ENCODE data around the gene ATXN2L. TPM values are rescaled to one million over a fixed set of nuclear protein-coding genes. Genes with fewer than 3 reads are reported as not detected.

ATXN2L gene
- total RNA-seq, 1 experiment from 2014 or later: 270 TPM

GRCh38 chr16:28858421-28858820 is 35.6 kb downstream of the ATXN2L start:
- no TSS peak for BruUV-seq (replicated peaks)
- intact Hi-C loops (cut with micrococcal nuclease; ENCODE audit: unreplicated experiment): no loop called here
- Histone ChIP-seq H3K27ac (ENCODE audit: low read length) (no peak overlapping the region), H3K4me1 (ENCODE audit: control insufficient read depth, insufficient read depth, low read length) (no peaks in the 10 kb centered on the region), H3K4me3 (ENCODE audit: low read depth in 2 of 2, low read length in 2 of 2) (no peak overlapping the region), H3K27me3 (ENCODE audit: control insufficient read depth, insufficient read depth, low read length) (no peaks in the 10 kb centered on the region), H3K9me3 (ENCODE audit: control insufficient read depth, insufficient read depth, low read depth, low read length) (no peaks in the 10 kb centered on the region), H3K36me3 (ENCODE audit: control insufficient read depth, insufficient read depth, low read length) (no peaks in the 10 kb centered on the region)
- POLR2A ChIA-PET: no interaction called here
- CTCF ChIA-PET: no interaction called here
- DNase-seq (ENCODE audit: low read depth, low spot score): no peak
- no peak for ATAC-seq
- in situ Hi-C loops (cut with HindIII; ENCODE audit: low pct_unique_long_range_greater_than_20kb, low sequenced_read_pairs): no loop called here
- TF ChIP-seq CTCF (IDR thresholded peaks at IDR 0.05) (no peak), REST (IDR thresholded peaks at IDR 0.05; ENCODE audit: insufficient read depth in 1 of 2, low read depth in 2 of 2, low read length in 1 of 2) (no peak), POLR2AphosphoS5 (IDR thresholded peaks at IDR 0.05; ENCODE audit: low read depth, low read length) (no peak), SIN3A (IDR thresholded peaks at IDR 0.05; ENCODE audit: borderline replicate concordance, insufficient read depth, low read depth, low read length) (no peak), TCF7L2 (IDR thresholded peaks at IDR 0.05; ENCODE audit: low read depth, low read length) (no peak)

- Histone ChIP-seq H3K4me1 (ENCODE audit: control insufficient read depth, insufficient read depth, low read length) (peaks cover 2% of the 10 kb centered on the region), H3K27ac (ENCODE audit: low read length) (no peak overlapping the region), H3K4me3 (ENCODE audit: low read depth in 2 of 2, low read length in 2 of 2) (no peak overlapping the region), H3K36me3 (ENCODE audit: control insufficient read depth, insufficient read depth, low read length) (no peaks in the 10 kb centered on the region; the same call in 1 of the 2 replicates), H3K27me3 (ENCODE audit: control insufficient read depth, insufficient read depth, low read length) (no peaks in the 10 kb centered on the region), H3K9me3 (ENCODE audit: control insufficient read depth, insufficient read depth, low read depth, low read length) (no peaks in the 10 kb centered on the region)
- ChIA-PET CTCF (no interaction called here), POLR2A (interaction anchor here (0.5 kb wide), 1 partner anchor 89 kb away, joined by 3 read pairs; no protein-coding TSS in a partner anchor)
- ATAC-seq (no peak), DNase-seq (ENCODE audit: low read depth, low spot score) (no peak)
- intact Hi-C loops (cut with micrococcal nuclease; ENCODE audit: unreplicated experiment): no loop called here
- no TSS peak for BruUV-seq (replicated peaks)
- in situ Hi-C loops (cut with HindIII; ENCODE audit: low pct_unique_long_range_greater_than_20kb, low sequenced_read_pairs): no loop called here
- TF ChIP-seq REST (IDR thresholded peaks at IDR 0.05; ENCODE audit: insufficient read depth in 1 of 2, low read depth in 2 of 2, low read length in 1 of 2) (no peak), SIN3A (IDR thresholded peaks at IDR 0.05; ENCODE audit: borderline replicate concordance, insufficient read depth, low read depth, low read length) (no peak), TCF7L2 (IDR thresholded peaks at IDR 0.05; ENCODE audit: low read depth, low read length) (no peak), CTCF (IDR thresholded peaks at IDR 0.05) (no peak), POLR2AphosphoS5 (IDR thresholded peaks at IDR 0.05; ENCODE audit: low read depth, low read length) (no peak)
Measured at GRCh38 chr16:28859326-28859725, 36.5 kb downstream of the ATXN2L start.

All from Panc1 (cell line).